D721Med (cell line): Measurements from ENCODE around the gene PORCN.
"Not testable (repeated sequence)": the region's sequence is repeated elsewhere in the genome, so short reads cannot be mapped to it uniquely, and the experiment has no call there.

Source experiments
- DNase-seq: peaks from one replicate; pipeline ENCODE4 v3.0.0; 2011; ENCODE audit warnings: low spot score; ENCODE audit not compliant: insufficient read length
- FAIRE-seq: peaks from 2 replicates; lab custom pipeline; 2011; peaks lifted over from hg19 to GRCh38; lab: Jason Lieb, UNC
- CTCF ChIP-seq: IDR thresholded peaks from 2 replicates; pipeline ENCODE4 v1.5.1; 2012; ENCODE audit warnings: mild to moderate bottlenecking, control low read depth; ENCODE audit not compliant: insufficient read depth; ENCODE audit errors: missing control alignments

PORCN gene

GRCh38 chrX:48523682-48524081 is 14.9 kb downstream of the PORCN start:
- DNase-seq (no peak), FAIRE-seq (no peak)
- TF ChIP-seq CTCF = no peak

GRCh38 chrX:48525853-48526252 is 17.1 kb downstream of the PORCN start:
- not testable (repeated sequence) for FAIRE-seq

GRCh38 chrX:48530736-48531135 is 21.9 kb downstream of the PORCN start:
- no peak for DNase-seq
- no peak for TF ChIP-seq CTCF
- FAIRE-seq = no peak

More at GRCh38 chrX:48525853-48526252, 17.1 kb downstream of the PORCN start:
- DNase-seq = not testable (repeated sequence)

- no peak for TF ChIP-seq CTCF
- FAIRE-seq (no peak), DNase-seq (no peak)
Observed at GRCh38 chrX:48531358-48531959, 22.7 kb downstream of the PORCN start.

GRCh38 chrX:48532161-48532560 is 23.4 kb downstream of the PORCN start:
- FAIRE-seq (no peak), DNase-seq (no peak)
- no peak for TF ChIP-seq CTCF

- TF ChIP-seq CTCF = no peak
- DNase-seq (no peak), FAIRE-seq (no peak)
Observed at GRCh38 chrX:48533165-48533564, 24.4 kb downstream of the PORCN start.

- FAIRE-seq = no peak
- DNase-seq = no peak
- no peak for TF ChIP-seq CTCF
Observed at GRCh38 chrX:48538641-48539344, 30.0 kb downstream of the PORCN start.
